Left ventricle myocardium inferior (tissue), 1 donor: ENCODE results near the gene OLFML1. TPM values are rescaled to one million over a fixed set of nuclear protein-coding genes. Genes with fewer than 3 reads are reported as not detected.

Source experiments
- DNase-seq: peaks from one replicate; pipeline ENCODE4 v3.0.0-alpha.2; 2020
- H3K27ac ChIP-seq: fragments of 200-600 bp; replicated peaks from 2 replicates; pipeline ENCODE4 v1.8.0; 2021
- H3K27me3 ChIP-seq: fragments of 200-600 bp; 2 replicates; pipeline ENCODE4 v1.8.0; 2021; ENCODE audit warnings: low read depth
- H3K36me3 ChIP-seq: fragments of 200-600 bp; 2 replicates; pipeline ENCODE4 v1.8.0; 2021
- H3K4me1 ChIP-seq: fragments of 200-600 bp; 2 replicates; pipeline ENCODE4 v1.8.0; 2021
- H3K4me3 ChIP-seq: fragments of 200-600 bp; 2 replicates; pipeline ENCODE4 v1.8.0; 2021; ENCODE audit warnings: mild to moderate bottlenecking, moderate library complexity
- H3K9me3 ChIP-seq: fragments of 200-600 bp; replicated peaks from 2 replicates; pipeline ENCODE4 v1.8.0; 2021
- CTCF ChIP-seq: fragments of 200-600 bp; IDR thresholded peaks from 2 replicates; pipeline ENCODE4 v1.8.0; 2021; ENCODE audit warnings: antibody characterized with exemption, mild to moderate bottlenecking, borderline replicate concordance
- intact Hi-C: fragments of 100-400 bp; cut with micrococcal nuclease; formaldehyde crosslinking; loops from one replicate; pipeline ENCODE4 v1.11.0; 2022
- total RNA-seq: library from RNA; stranded (reverse); fragmentation: NEBNext Ultra II Directional; extraction: Animal tissue kit (Norgen Biotek cat#: 25700); gene quantifications from one replicate; pipeline ENCODE4 v1.2.1, GENCODE V29; 2021
- donor health status: DM: no; HTN: yes; CAD: no; lungs with severe emphysema.

Gene OLFML1
- total RNA-seq, 1 donor from 2014 or later = 7.3 TPM

- H3K9me3 ChIP-seq = no peaks in the 10 kb centered on the region
- intact Hi-C loops = no loop called here
- H3K36me3 ChIP-seq = peaks cover 5% of the 10 kb centered on the region
- H3K4me1 ChIP-seq = peaks cover 27% of the 10 kb centered on the region
- TF ChIP-seq CTCF = no peak
- no peak for DNase-seq
- peak overlapping the region; percentile 74 for H3K27ac ChIP-seq
- peak overlapping the region; percentile 63 for H3K4me3 ChIP-seq
- no peaks in the 10 kb centered on the region for H3K27me3 ChIP-seq
Measured at GRCh38 chr11:7486781-7487140, 1.5 kb downstream of the OLFML1 start.

- peak overlapping the region; percentile 63 for H3K4me3 ChIP-seq
- H3K9me3 ChIP-seq = no peaks in the 10 kb centered on the region
- DNase-seq = no peak
- peaks cover 33% of the 10 kb centered on the region for H3K4me1 ChIP-seq
- TF ChIP-seq CTCF = no peak
- no peak overlapping the region for H3K27ac ChIP-seq
- no peaks in the 10 kb centered on the region for H3K27me3 ChIP-seq
- peaks cover 5% of the 10 kb centered on the region for H3K36me3 ChIP-seq
- intact Hi-C loops = no loop called here
Measured at GRCh38 chr11:7487360-7487759, 2.1 kb downstream of the OLFML1 start.

- no peak for TF ChIP-seq CTCF
- Histone ChIP-seq H3K9me3 (no peaks in the 10 kb centered on the region), H3K27me3 (no peaks in the 10 kb centered on the region), H3K4me1 (peaks cover 46% of the 10 kb centered on the region), H3K4me3 (no peak overlapping the region), H3K36me3 (peaks cover 5% of the 10 kb centered on the region), H3K27ac (no peak overlapping the region)
- no peak for DNase-seq
- intact Hi-C loops = no loop called here
Measured at GRCh38 chr11:7488681-7489080, 3.4 kb downstream of the OLFML1 start.

- intact Hi-C loops = no loop called here
Measured at GRCh38 chr11:7489376-7489775, 4.1 kb downstream of the OLFML1 start.

GRCh38 chr11:7490054-7490453, 4.7 kb downstream of the OLFML1 start:
- intact Hi-C loops = no loop called here
- Histone ChIP-seq H3K27me3 (no peaks in the 10 kb centered on the region), H3K9me3 (no peaks in the 10 kb centered on the region), H3K4me1 (peaks cover 44% of the 10 kb centered on the region), H3K4me3 (no peak overlapping the region), H3K36me3 (peaks cover 5% of the 10 kb centered on the region), H3K27ac (no peak overlapping the region)
- TF ChIP-seq CTCF = no peak
- no peak for DNase-seq

More at GRCh38 chr11:7489376-7489775, 4.1 kb downstream of the OLFML1 start:
- Histone ChIP-seq H3K4me1 (peaks cover 48% of the 10 kb centered on the region), H3K4me3 (no peak overlapping the region), H3K36me3 (peaks cover 5% of the 10 kb centered on the region), H3K27ac (no peak overlapping the region), H3K27me3 (no peaks in the 10 kb centered on the region), H3K9me3 (no peaks in the 10 kb centered on the region)
- TF ChIP-seq CTCF = no peak
- DNase-seq = no peak

- intact Hi-C loops = no loop called here
- no peak overlapping the region for H3K27ac ChIP-seq
Measured at GRCh38 chr11:7490535-7490934, 5.2 kb downstream of the OLFML1 start.

More at GRCh38 chr11:7490535-7490934, 5.2 kb downstream of the OLFML1 start:
- Histone ChIP-seq H3K9me3 (no peaks in the 10 kb centered on the region), H3K4me3 (no peak overlapping the region), H3K4me1 (peaks cover 44% of the 10 kb centered on the region), H3K27me3 (no peaks in the 10 kb centered on the region), H3K36me3 (peaks cover 5% of the 10 kb centered on the region)
- DNase-seq = no peak
- no peak for TF ChIP-seq CTCF
